Measurements from ENCODE around the gene ZBTB7C.

The ZBTB7C gene

GRCh38 chr18:48049757-48050156 lies 359.4 kb downstream of the ZBTB7C start:
- no peaks in the 10 kb centered on the region for H3K36me3 ChIP-seq (ENCODE audit: insufficient read depth, low read length)
- H3K27me3 ChIP-seq (ENCODE audit: control insufficient read depth, insufficient read depth, low read length), result peaks cover 39% of the 10 kb centered on the region
- H3K4me2 ChIP-seq (ENCODE audit: low read length), result no peak overlapping the region
- H3K9ac ChIP-seq (ENCODE audit: low read depth, low read length), result no peak overlapping the region
- no peaks in the 10 kb centered on the region for H3K4me1 ChIP-seq (ENCODE audit: control insufficient read depth, insufficient read depth, low read length)
- H3K9me3 ChIP-seq (replicated peaks; ENCODE audit: low read length), result no peaks in the 10 kb centered on the region
- H3K4me3 ChIP-seq (ENCODE audit: low read length), result no peak overlapping the region

DNA sequence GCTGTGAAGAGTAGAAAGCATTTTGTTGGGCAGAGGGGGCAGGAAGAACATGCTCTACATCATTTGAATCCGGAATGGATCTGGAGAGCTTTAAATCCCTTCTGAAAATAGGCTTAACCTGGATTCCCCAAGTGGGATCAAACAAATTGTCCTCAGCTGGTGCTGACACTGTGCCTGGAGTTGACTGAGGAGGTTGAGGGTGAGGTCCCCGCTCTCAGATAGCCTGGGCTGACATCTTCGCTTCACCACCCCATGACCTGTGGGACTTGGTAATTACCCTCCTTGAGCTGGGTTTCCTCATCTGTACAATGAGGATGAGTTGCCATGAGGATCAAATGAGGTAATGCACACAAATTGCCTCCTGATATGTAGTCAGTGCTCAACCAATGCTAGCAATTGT lies 360.9 kb downstream of the ZBTB7C start:
- H3K9ac ChIP-seq (ENCODE audit: low read depth, low read length), result no peak overlapping the region
- no peak overlapping the region for H3K4me3 ChIP-seq (ENCODE audit: low read length)
- H3K27me3 ChIP-seq (ENCODE audit: control insufficient read depth, insufficient read depth, low read length), result peaks cover 40% of the 10 kb centered on the region
- no peaks in the 10 kb centered on the region for H3K4me1 ChIP-seq (ENCODE audit: control insufficient read depth, insufficient read depth, low read length)
- H3K9me3 ChIP-seq (replicated peaks; ENCODE audit: low read length), result no peaks in the 10 kb centered on the region
- H3K36me3 ChIP-seq (ENCODE audit: insufficient read depth, low read length), result no peaks in the 10 kb centered on the region
- H3K4me2 ChIP-seq (ENCODE audit: low read length), result no peak overlapping the region

DNA sequence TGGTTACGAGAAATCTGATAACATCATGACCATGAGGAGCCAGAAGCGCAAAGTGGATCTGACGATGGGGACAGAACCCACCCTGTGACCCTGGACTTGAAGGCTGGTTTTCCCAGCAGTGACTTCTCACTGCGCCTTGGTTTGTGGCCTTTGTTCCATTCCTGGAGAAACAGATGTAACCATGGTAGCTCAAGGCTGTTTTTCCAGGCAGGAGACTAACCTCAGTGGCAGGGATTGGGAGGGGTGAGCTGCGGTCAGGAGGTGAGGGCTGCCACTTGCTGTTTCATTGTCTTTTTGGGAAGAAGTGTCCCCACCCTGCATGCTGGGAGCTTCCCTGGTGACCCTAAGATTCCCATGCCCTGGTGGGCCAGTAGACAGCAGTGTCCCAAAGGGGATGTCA lies 362.3 kb downstream of the ZBTB7C start:
- no peaks in the 10 kb centered on the region for H3K9me3 ChIP-seq (replicated peaks; ENCODE audit: low read length)
- no peaks in the 10 kb centered on the region for H3K36me3 ChIP-seq (ENCODE audit: insufficient read depth, low read length)
- H3K4me2 ChIP-seq (ENCODE audit: low read length), result no peak overlapping the region
- no peak overlapping the region for H3K9ac ChIP-seq (ENCODE audit: low read depth, low read length)
- no peak overlapping the region for H3K4me3 ChIP-seq (ENCODE audit: low read length)
- H3K4me1 ChIP-seq (ENCODE audit: control insufficient read depth, insufficient read depth, low read length), result no peaks in the 10 kb centered on the region
- H3K27me3 ChIP-seq (ENCODE audit: control insufficient read depth, insufficient read depth, low read length), result peaks cover 41% of the 10 kb centered on the region

DNA sequence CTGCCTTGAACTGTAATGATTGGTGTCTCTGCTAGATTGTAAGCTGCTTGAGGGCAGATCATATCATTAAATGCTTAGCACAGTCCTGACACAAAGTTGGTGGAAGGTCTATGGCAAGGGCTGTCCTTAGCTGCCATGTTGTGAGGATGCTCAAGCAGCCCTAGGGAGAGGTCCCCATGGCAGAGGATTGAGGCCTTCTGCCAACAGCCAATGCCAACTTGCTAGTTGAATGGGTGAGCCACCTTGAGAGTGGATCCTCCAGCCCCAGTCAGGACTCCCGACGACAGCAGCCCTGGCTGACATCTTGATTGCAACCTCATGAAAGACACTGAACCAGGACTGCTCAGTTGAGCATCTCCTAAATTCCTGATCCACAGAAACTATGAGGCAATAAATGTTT lies 363.4 kb downstream of the ZBTB7C start:
- Histone ChIP-seq H3K4me2 (ENCODE audit: low read length) (no peak overlapping the region), H3K36me3 (ENCODE audit: insufficient read depth, low read length) (no peaks in the 10 kb centered on the region), H3K4me1 (ENCODE audit: control insufficient read depth, insufficient read depth, low read length) (no peaks in the 10 kb centered on the region), H3K9me3 (replicated peaks; ENCODE audit: low read length) (no peaks in the 10 kb centered on the region), H3K4me3 (ENCODE audit: low read length) (no peak overlapping the region), H3K9ac (ENCODE audit: low read depth, low read length) (no peak overlapping the region), H3K27me3 (ENCODE audit: control insufficient read depth, insufficient read depth, low read length) (peaks cover 44% of the 10 kb centered on the region)

DNA sequence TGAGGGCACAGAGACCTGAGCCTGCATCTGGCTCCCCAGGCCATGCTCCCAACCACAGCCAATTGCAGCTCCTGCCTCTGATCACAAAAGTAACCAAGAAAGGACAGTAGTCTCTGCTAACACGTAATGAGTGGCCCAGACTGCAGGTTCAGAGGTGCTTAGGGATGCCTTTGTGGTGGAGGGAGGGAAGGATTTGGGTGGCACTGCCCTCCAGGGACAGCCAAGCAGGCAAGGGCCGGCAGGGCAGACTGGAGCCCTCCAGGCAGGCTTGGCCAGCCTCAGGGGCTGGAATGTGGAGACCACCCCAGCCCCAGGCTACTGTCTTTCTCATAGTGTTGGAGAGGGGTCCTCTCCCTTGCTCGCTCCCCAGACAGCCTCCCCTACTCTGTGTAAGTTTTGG lies 364.2 kb downstream of the ZBTB7C start:
- H3K27me3 ChIP-seq (ENCODE audit: control insufficient read depth, insufficient read depth, low read length), result peaks cover 41% of the 10 kb centered on the region
- no peaks in the 10 kb centered on the region for H3K9me3 ChIP-seq (replicated peaks; ENCODE audit: low read length)
- H3K36me3 ChIP-seq (ENCODE audit: insufficient read depth, low read length), result no peaks in the 10 kb centered on the region
- H3K9ac ChIP-seq (ENCODE audit: low read depth, low read length), result no peak overlapping the region
- H3K4me2 ChIP-seq (ENCODE audit: low read length), result no peak overlapping the region
- no peak overlapping the region for H3K4me3 ChIP-seq (ENCODE audit: low read length)
- no peaks in the 10 kb centered on the region for H3K4me1 ChIP-seq (ENCODE audit: control insufficient read depth, insufficient read depth, low read length)

DNA sequence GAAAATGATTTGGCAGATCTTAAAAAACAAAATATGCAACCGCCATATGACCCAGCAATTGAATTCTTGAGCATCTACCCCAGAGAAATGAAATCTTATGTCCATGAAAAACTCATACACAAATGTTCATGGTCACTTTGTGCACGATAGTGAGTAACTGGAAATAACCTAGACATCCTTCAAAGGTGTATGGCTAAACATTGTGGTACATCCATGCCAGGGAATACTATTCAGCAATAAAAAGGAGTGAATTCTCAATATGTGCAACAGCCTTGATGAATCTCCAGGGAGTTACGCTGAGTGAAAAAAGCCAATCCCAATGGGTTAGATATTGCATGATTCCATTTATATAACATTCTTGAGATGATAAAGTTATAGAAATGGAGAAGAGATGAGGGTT lies 366.0 kb downstream of the ZBTB7C start:
- no peak overlapping the region for H3K4me3 ChIP-seq (ENCODE audit: low read length)
- H3K4me2 ChIP-seq (ENCODE audit: low read length), result no peak overlapping the region
- H3K9me3 ChIP-seq (replicated peaks; ENCODE audit: low read length), result no peaks in the 10 kb centered on the region
- peaks cover 34% of the 10 kb centered on the region for H3K27me3 ChIP-seq (ENCODE audit: control insufficient read depth, insufficient read depth, low read length)
- H3K4me1 ChIP-seq (ENCODE audit: control insufficient read depth, insufficient read depth, low read length), result no peaks in the 10 kb centered on the region
- no peaks in the 10 kb centered on the region for H3K36me3 ChIP-seq (ENCODE audit: insufficient read depth, low read length)
- H3K9ac ChIP-seq (ENCODE audit: low read depth, low read length), result no peak overlapping the region

DNA sequence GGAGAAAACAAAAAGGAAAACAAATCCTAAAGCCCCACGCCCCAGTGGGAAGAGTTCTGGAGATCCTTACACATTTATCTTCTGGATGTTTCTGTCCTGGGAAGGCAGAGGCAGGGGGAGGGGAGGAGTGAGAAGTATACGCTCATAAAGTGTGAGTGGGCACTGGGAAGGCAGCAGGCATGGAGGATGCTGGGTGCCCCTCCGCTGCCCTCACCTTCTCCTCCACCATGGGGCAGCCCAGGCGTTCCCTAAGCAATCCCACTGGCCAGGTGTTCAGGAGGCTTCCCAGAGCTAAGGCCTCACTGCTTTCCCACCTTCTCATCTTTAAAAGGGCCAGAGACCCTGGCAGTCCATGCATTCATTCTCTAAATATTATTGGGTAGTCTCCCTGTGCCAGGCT lies 366.8 kb downstream of the ZBTB7C start:
- no peak overlapping the region for H3K4me3 ChIP-seq (ENCODE audit: low read length)
- H3K4me2 ChIP-seq (ENCODE audit: low read length), result no peak overlapping the region
- H3K9me3 ChIP-seq (replicated peaks; ENCODE audit: low read length), result no peaks in the 10 kb centered on the region
- H3K4me1 ChIP-seq (ENCODE audit: control insufficient read depth, insufficient read depth, low read length), result no peaks in the 10 kb centered on the region
- H3K27me3 ChIP-seq (ENCODE audit: control insufficient read depth, insufficient read depth, low read length), result peaks cover 36% of the 10 kb centered on the region
- H3K9ac ChIP-seq (ENCODE audit: low read depth, low read length), result no peak overlapping the region
- H3K36me3 ChIP-seq (ENCODE audit: insufficient read depth, low read length), result no peaks in the 10 kb centered on the region

GRCh38 chr18:48040457-48041110 lies 368.6 kb downstream of the ZBTB7C start:
- no peaks in the 10 kb centered on the region for H3K9me3 ChIP-seq (replicated peaks; ENCODE audit: low read length)
- H3K4me3 ChIP-seq (ENCODE audit: low read length), result no peak overlapping the region
- H3K4me1 ChIP-seq (ENCODE audit: control insufficient read depth, insufficient read depth, low read length), result peaks cover 5% of the 10 kb centered on the region
- H3K9ac ChIP-seq (ENCODE audit: low read depth, low read length), result no peak overlapping the region
- no peaks in the 10 kb centered on the region for H3K36me3 ChIP-seq (ENCODE audit: insufficient read depth, low read length)
- no peak overlapping the region for H3K4me2 ChIP-seq (ENCODE audit: low read length)
- peaks cover 42% of the 10 kb centered on the region for H3K27me3 ChIP-seq (ENCODE audit: control insufficient read depth, insufficient read depth, low read length)

GRCh38 chr18:48039769-48040215 lies 369.4 kb downstream of the ZBTB7C start:
- H3K4me1 ChIP-seq (ENCODE audit: control insufficient read depth, insufficient read depth, low read length), result peaks cover 5% of the 10 kb centered on the region
- no peak overlapping the region for H3K4me3 ChIP-seq (ENCODE audit: low read length)
- H3K36me3 ChIP-seq (ENCODE audit: insufficient read depth, low read length), result no peaks in the 10 kb centered on the region
- H3K9me3 ChIP-seq (replicated peaks; ENCODE audit: low read length), result no peaks in the 10 kb centered on the region
- peaks cover 44% of the 10 kb centered on the region for H3K27me3 ChIP-seq (ENCODE audit: control insufficient read depth, insufficient read depth, low read length)
- no peak overlapping the region for H3K9ac ChIP-seq (ENCODE audit: low read depth, low read length)
- no peak overlapping the region for H3K4me2 ChIP-seq (ENCODE audit: low read length)

- Histone ChIP-seq H3K4me2 (ENCODE audit: low read length) (no peak overlapping the region), H3K27me3 (ENCODE audit: control insufficient read depth, insufficient read depth, low read length) (peaks cover 37% of the 10 kb centered on the region), H3K36me3 (ENCODE audit: insufficient read depth, low read length) (no peaks in the 10 kb centered on the region), H3K9me3 (replicated peaks; ENCODE audit: low read length) (no peaks in the 10 kb centered on the region), H3K4me1 (ENCODE audit: control insufficient read depth, insufficient read depth, low read length) (peaks cover 5% of the 10 kb centered on the region), H3K9ac (ENCODE audit: low read depth, low read length) (no peak overlapping the region), H3K4me3 (ENCODE audit: low read length) (no peak overlapping the region)
Measured at GRCh38 chr18:48038636-48039035, 370.5 kb downstream of the ZBTB7C start.

DNA sequence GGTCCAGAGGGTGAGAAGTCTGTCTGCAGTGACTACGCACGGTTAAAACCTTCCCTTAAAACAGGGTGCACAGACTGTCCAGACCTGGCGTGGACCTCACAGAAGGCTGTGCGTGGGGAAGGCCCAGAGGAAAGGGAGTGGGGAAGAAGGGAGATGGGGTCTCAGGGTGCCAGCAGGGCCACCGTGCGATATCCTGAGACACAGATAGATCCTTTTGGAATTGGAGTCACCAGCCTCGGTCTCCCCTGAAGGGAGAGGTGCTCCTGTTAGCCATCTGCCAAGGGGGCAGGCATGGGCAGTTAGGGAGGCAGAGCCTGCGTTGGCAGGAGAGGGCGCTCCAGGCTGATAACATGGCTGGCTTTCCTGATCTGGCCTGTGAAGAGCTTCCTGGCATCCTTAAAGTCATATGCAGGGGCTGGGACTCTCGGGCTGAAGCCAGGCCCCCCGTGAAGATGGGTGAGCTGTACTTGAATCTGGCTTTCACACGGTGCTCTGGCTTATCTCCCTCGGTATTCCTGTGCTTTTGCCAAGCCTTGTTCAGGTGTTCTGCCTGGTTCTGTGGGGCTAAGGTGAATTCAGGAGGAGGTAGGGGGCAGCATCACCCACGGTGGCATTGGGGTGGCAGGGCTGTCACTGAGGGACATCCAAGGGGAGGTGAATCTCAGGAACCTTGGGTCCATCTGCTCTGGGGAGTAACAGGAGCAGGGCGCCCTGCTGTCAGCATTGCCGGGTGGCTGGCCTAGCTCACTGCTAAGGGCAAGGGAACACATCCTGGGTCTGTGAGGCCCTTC lies 371.5 kb downstream of the ZBTB7C start:
- H3K9me3 ChIP-seq (replicated peaks; ENCODE audit: low read length), result no peaks in the 10 kb centered on the region
- H3K4me3 ChIP-seq (ENCODE audit: low read length), result no peak overlapping the region
- H3K27me3 ChIP-seq (ENCODE audit: control insufficient read depth, insufficient read depth, low read length), result peaks cover 36% of the 10 kb centered on the region
- H3K9ac ChIP-seq (ENCODE audit: low read depth, low read length), result no peak overlapping the region
- no peak overlapping the region for H3K4me2 ChIP-seq (ENCODE audit: low read length)
- H3K36me3 ChIP-seq (ENCODE audit: insufficient read depth, low read length), result no peaks in the 10 kb centered on the region
- H3K4me1 ChIP-seq (ENCODE audit: control insufficient read depth, insufficient read depth, low read length), result peaks cover 5% of the 10 kb centered on the region
